Stimulated activated CD4-positive, alpha-beta T cell treated with anti-CD3 and anti-CD28 coated beads, TNF-alpha, amount 100 ng/mL, for 4 hours (primary cell): Measurements from ENCODE around the gene ESRRB.
"Not testable (repeated sequence)": the region's sequence is repeated elsewhere in the genome, so short reads cannot be mapped to it uniquely, and the experiment has no call there.

Experiments
- DNase-seq, 3 experiments: peaks; one replicate each; pipeline ENCODE4 v3.0.0-alpha.2; 2020; ENCODE audit warnings: low read depth in 3 of 3

The ESRRB gene

DNA sequence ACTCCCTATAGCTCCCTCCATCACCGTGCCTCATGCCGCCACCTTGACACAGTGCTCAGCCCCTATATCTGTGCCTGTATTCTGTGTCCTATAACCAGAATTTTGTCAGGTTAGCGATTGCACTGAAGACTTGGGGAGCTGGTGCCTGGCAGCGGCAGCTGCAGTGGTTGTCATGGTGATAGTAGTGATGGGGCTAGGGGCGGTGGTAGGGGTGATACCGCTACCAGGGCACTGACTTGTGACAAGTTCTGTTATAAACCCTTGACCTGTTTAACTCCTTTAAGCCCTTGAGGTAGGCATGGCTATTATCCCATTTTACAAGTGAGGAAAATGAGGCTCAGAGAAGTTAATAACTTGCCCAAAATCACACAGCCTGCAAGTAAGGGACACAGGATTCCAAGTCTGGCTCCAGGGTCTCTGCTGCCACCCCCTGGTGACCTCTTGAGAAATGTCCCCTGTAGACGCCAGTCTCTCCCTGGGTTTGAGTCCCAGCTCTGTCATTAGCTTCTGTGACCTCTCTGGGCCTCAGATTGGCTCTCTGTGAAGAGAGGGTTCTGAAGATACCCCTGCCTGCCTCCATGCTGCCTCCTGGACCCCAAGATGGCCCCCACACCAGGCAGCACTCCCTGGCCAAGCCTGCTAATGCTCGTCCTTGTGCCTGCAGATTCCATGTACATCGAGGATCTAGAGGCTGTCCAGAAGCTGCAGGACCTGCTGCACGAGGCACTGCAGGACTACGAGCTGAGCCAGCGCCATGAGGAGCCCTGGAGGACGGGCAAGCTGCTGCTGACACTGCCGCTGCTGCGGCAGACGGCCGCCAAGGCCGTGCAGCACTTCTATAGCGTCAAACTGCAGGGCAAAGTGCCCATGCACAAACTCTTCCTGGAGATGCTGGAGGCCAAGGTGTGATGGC, 121.9 kb downstream of the ESRRB start:
- DNase-seq, result no peak

DNA sequence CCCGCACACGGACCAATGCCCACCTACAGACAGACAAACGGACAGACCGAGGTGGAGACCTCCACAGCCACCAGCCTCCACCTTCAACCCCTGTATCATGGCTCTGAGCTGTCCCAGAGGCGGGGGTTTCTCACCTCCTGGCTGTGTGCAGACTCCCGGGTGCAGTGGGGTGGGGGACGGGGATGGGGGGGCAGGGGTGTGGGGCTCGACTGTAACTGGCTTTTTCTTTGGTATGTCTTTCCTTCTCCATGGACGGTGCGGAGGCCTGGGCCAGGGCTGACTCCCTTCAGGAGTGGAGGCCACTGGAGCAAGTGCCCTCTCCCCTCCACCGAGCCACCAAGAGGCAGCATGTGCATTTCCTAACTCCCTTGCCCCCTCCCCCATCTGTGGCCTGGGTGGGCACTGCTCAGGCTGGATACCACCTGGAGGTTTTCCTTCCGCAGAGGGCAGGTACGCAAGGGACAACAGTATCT, 122.6 kb downstream of the ESRRB start:
- no peak for DNase-seq

DNA sequence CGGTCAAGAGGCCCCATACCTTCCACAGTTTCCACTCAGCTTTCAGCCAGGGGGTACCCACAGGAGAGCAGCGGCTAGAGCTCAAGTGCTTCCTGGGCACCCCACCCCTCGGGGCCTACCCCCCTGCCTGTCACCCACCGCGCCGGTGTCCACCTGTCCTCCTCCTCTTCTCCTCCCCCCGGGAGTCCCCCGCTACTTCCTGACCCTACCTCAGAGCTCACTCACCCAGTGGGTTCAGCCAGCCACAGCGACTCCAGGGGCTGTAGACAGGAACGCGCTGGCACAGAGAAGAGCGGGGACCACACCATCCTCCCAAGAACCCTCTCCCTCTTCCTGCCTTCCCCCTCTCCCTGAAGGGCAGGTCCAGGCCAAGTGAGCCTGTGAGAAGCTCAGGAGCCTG, 123.0 kb downstream of the ESRRB start:
- DNase-seq, result no peak

DNA sequence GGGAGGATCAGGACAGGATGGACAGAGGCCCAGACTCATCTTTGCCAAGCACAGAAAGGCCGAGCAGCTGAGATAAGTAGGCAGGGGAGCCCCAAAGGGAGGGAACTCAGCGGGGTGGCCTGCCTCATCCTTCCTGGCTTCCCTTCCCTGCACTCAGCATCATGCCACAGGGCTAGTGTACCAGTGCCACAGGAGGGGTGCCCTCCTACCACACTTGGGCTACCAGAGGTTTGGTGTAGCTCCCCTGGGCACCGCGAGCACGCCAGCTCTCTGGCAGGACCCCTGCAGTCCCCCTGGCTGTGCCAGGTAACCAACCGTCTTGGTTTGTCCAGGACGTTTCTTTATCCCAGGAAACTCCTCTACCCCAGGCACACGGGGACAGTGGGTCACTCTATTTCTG, 123.5 kb downstream of the ESRRB start:
- no peak for DNase-seq

DNA sequence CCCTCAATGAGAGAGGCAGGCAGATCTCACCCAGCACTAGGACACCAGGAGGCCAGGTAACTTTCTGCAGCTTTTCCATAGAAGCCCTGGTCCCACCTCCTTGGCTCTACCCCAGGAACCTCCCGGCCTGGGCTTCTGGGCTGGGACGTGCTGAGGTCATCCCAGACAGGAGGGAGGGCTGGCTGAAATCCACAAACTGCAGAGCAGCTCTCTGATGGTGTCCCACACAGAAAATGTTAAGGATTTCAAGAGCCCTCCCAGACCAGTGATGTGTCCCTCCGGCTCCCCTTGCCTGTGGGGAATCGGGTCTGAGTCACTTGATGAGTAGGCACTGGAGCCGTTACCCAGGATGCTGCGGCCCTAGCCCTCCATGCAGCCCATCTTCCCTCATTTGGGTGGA, 124.1 kb downstream of the ESRRB start:
- DNase-seq, result no peak

DNA sequence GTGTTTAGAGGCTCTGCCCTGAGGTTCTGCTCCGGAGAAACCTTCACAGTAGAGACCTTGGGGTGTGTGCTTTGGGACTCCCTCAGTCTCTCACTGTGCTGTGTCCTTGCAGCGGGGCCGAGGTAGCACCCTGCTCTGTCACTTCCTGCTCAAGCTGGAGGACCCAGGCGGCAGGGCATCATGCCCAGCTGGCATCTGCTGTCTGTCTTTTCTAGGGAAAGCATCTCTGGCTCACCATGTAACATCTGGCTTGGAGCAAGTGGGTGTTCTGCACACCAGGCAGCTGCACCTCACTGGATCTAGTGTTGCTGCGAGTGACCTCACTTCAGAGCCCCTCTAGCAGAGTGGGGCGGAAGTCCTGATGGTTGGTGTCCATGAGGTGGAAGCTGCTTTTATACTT, 124.5 kb downstream of the ESRRB start:
- DNase-seq, result no peak

DNA sequence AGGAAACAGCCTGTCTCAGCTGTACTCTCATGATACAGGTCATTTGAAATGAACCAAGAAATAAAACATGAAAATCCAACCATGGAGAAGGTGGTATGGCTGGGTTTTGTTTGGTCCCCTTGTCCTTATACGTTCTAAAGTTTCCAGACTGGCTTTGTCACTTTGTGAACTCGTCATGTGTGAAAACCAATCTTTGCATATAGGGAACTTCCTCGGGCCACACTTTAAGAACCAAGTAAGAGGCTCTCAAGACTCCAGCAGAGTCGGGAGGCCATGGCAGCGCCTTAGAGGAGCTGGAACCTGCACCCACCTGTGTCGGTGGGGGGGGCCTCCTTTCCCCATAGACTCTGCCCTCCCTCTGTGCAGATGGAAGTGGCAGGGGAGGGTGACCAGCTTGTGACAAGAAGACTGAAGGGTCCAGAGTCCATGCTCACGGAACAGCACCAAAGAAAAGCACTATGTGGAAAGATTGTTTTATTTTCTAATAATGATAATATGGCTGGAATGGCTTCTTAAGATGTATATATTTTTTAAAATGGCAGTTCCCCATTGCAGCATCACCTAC, 125.3 kb downstream of the ESRRB start:
- no peak for DNase-seq

DNA sequence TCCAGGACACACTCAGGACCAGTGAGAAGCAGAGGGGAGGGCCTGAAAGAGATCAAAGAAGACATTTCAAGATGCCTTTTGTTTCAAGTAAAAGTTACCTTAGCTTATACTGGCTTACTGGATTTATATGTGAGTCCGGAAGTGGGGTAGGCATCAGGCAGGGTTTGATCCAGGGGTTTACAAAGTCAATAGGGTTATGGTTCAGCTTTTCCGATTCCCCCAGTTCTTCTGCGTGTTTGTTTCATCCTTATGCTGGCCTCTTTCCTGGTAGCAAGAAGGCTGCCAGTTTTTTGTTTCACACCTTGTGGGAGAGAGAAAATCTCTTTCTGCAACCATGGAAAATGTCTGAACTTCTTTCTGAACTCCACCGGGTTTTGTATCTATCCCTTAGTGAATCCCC, 126.3 kb downstream of the ESRRB start:
- DNase-seq, result no peak

DNA sequence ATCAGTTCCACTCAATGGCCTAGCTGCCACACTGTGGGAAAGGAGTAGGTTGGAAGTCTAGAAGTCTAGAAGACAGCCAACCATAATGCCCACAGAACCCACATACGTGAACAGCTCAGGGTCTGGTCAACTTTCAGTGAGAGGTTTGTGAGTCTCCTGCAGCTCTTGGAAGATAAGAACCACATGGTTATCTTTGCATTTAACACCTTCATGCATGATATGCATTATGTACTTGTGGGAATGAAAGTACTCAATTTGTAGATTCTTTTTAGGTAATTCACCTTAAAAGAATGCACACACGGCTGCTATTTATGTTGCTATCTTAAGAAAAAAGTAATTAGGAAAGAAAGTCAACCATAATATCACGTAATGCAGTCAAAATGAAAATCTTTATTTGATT, 126.7 kb downstream of the ESRRB start:
- DNase-seq, result no peak

DNA sequence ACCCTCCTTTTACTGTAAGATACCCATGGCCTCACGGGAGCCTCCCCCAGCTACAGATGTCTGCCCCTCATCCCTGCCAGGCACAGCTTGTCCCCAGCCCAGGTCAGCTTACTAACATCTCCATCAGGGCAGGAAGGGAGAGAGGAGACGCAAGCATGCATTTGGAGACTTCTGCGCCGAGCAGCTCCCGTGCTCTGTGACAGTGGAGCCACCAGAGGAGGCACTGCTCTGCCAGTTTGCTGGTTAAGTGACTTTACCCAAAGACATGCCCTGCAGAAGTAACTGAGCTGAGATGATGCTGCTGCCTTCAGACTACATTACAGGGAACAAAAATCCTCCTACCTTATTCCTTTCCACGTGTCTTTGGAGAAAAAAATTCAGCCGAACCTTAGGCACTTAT, 133.4 kb downstream of the ESRRB start:
- no peak for DNase-seq

DNA sequence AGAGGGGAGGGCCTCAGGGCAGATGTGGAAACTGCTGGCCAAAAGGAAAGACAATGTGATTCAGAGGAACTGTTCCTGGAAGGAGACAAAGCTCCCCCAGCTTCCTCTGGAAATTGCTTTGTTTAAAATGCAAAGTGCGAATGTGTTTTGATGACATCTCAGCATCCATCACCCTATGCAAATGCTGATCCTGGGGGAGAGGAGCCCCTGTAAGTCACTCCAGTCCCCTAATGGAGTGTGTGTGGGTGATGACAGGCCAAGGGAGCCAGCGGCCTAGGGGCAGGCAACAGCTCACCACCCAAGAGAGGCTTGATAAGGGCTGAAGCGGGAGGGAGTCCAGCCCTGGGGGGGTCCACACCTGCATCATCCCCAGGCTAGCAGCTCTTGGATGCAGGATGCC, 134.2 kb downstream of the ESRRB start:
- DNase-seq, result no peak

DNA sequence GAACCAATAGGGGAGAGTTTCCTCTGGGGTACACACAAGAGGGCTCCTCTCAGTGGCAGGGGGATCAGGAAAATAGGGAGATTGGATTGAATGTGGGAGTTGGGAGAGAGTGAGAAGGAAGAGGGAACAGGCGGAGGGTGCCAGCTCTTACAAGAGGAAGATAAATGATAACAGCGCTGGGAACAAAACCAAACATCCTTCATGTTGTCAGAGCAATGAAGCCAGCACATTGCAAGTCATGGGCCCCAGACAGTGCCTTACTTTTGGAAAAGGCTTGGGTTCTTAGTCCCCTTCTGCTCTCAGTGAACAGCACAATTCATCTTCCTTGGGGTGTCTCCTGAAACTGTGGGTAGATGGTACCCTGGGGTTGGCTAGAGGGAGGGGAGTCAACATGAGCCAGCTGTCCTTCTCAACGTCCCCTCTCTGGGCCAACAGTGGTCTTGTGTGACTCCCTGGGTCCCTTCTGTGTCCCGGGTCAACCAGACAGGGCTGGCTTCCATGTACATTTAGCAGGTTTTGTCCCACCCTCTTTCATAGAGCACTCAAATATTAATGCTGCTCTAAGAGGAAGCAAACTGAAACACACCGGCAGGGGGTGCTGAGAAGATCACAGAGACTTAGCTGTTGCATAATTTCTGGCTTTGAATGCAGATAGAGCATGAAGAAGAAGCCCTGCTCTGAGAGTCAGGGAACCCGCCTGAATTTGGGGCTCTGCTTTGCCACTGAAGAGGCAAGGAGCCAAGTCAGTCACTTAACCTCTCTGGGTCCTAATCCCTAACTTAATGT, 138.5 kb downstream of the ESRRB start:
- DNase-seq, result no peak

DNA sequence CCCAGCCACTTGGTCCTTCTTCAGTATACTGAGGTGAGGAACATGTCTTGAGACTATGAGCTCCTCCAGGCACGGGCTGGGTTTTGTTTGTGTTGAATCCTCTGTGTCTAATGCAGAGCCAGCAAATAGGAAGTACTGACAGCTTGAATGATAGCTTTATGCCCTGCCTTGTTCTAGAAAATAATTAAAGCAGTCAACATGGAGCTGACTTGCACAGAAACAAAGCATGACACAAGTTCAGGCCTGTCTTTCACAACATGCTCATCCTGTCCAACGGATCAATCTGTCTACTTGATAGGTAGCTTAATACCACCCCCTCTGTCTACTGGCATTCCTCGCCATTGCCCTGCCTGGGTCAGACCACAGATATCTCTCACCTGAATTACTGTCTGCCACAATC, 140.9 kb downstream of the ESRRB start:
- DNase-seq, result no peak

DNA sequence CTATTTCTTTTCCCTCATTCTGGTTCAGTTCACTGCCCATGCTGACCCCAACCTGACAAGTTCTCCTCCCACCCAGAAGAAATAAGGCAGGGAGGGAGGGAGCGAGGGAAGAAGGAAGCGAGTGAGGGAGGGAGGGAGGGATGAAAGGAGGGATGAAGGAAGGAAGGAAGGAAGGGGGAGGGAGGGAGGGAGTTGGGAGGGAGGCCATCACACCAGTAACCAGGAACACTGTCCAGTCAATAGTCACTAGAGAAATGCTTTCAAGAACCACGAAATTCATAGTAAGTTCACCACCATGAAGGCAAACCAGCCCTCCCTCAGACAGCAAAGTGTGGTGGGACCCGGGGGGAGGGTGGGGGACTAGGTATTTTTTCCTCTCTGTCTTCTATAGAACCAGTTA, 142.4 kb downstream of the ESRRB start:
- no peak for DNase-seq

DNA sequence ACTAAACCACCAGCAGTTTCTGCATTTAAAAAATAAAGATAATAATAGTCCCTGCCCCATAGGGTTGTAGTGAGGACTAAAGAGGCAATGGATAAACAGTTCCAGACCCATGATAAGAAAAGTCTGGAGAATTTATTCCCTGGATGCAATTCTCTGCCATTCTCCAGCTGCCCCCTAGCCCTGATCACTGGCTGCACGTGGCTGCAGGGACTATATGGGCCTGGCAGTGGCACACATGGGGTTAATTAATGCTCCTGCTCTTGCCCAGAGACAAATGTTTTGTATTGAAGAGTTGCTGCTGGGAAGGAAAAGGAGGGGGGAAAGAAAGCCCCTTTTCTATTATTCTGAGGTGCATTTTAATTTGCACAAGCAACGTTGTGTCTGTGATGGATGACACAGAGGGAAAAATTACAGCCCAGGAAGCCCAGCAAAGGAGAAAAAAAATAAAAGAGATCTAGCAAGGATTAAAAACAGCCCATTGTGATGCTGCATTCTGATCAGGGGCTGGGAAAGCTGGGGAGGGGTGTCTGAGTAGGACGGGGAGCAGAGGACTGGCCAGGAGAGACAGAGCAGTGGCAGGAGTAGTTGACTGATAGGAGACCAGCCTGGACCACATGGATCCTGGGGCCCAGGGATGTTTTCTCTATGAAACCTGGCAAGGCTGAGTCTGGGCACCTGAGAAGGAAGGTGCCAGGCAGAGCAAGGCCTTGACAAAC, 149.3 kb downstream of the ESRRB start:
- DNase-seq, result no peak

DNA sequence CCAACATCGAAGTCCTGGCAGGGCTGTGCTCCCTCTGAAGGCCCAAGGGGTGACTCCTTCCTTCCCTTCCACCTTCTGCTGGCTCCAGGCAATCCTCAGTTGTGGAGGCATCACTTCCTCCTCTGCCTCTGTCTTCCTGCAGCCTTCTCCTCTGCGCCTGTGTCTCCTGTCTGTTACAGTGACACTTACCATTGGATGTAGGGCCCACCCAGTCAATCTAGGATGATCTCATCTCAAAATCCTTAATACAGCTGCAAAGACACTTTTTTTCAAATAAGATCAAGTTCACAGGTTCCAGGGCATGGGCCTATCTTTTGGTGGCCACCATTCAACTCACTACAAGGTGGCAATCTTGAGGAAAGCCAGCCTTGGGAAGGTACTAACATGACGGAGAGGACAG, 155.1 kb downstream of the ESRRB start:
- DNase-seq, result no peak

DNA sequence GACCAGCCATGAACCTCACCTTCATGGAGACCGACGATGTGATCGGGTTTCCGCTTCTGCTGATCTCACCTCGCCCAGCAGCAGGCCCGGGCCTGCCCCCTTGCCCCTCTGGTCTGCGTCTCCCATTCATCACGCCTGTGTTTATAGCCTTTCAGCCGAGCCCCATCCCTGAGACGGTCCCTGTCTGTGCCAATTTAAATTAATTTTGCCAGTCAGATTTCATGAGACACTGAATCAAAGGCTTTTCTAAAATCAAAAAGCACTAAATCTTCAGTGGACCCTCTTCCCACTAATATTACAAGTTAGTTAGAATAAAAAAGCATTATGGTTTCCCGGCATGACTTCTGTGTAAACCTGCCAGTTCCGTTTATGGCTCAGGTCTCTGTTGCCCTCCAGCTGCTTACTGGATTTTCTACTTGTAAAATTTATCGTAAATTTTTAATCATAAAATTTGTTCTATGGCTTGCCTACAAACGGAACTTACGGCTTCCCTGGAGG, 155.9 kb downstream of the ESRRB start:
- no peak for DNase-seq

DNA sequence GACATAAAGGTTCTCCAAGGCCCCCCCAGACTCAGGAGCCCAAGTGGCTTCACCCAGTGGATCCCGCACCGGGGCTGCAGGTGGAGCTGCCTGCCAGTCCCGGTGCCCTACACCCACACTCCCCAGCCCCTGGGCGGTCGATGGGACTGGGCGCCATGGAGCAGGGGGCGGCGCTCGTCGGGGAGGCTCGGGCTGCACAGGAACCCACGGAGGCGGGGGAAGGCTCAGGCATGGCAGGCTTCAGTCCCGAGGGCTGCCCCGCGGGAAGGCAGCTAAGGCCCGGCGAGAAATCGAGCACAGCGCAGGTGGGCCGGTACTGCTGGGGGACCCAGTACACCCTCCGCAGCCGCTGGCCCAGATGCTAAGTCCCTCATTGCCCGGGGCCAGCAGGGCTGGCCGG, 160.7 kb downstream of the ESRRB start:
- not testable (repeated sequence) for DNase-seq

DNA sequence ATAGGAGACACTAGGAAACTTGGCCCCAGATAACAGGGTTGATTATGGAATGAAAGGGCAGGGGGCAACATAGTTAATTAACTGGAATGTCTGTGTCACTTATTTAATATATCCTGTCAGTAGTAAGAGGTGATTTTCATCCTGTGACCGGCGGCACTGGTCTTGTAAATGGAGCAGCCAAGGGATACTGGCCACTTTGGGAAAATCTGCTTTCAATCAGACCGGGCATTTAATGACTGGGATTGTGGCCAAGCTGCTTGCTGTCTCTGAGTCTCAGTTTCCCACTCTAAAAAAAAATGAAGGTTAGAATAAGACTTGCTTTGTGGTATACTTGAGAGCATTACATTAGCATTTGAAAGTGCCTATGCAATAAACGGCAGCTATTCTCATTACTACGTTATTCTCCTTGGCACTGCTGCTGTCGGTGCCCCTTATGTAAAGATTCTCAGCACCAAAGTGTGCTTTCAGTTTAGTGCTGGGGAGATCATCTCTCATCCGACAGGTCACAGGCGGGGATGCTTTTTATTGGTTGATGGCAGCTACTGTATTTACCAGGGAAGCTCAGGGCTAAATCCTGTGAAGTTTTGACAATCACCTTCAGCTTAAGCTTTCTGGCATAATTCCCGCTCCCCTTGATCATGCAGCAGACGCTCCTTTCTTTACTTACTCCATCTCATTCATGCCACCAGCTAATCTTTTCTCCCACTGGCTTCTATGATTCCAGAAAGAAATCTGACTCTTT, 162.1 kb downstream of the ESRRB start:
- DNase-seq, result no peak

DNA sequence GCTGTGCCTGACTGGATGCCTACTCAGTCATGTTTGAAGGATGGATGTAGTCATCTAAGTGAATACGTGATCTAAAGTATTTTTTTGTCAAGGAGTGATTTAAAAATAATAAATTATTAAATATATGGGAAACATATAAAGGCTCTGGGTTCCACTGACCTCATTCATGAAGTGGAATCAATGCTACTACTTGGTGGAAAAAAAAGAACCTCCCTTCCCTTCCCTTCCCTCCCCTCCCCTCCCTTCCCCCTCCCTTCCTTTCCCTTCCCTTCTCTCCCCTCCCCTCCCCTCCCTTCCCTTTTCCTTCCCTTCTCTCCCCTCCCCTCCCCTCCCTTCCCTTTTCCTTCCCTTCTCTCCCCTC, 162.7 kb downstream of the ESRRB start:
- DNase-seq, result no peak

DNA sequence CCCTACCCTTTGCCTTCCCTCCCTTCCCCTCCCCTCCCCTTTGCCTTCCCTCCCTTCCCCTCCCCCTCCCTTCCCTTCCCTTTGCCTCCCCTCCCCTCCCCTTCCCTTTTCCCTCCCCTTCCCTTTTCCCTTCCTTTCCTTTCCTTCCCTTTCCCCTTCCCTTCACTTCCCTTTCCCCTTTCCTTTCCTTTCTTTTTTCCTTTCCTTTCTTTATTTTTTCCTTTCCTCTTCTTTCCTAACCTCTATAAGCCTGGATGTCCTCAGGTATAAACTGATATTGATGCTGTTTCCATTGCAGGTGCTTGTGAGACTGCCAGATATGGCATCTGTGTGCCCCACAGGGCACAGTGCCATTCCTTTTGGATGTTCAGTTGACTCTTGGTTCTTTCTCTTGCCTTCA, 163.2 kb downstream of the ESRRB start:
- DNase-seq, result no peak
